K562 (cell line): ENCODE measurements around the gene ADK. TPM values are rescaled to one million over a fixed set of nuclear protein-coding genes. Genes with fewer than 3 reads are reported as not detected.

Experiments used
- ATAC-seq: fragments of 200-7000 bp; cut with Tn5 transposase; 3 replicates; pipeline ENCODE4 v1.9.1; 2020; ENCODE audit warnings: moderate library complexity
- BruUV-seq: library from RNA; stranded (reverse); fragments of 400-500 nt; replicated peaks from 2 replicates; lab custom pipeline; 2021; lab: Mats Ljungman, UMichigan
- CTCF ChIA-PET: fragments of 300-600 bp; formaldehyde crosslinking; extraction: SDS; loops from one replicate; lab custom pipeline; 2021; ENCODE audit warnings: low intra/inter-chr PET ratio; lab: Yijun Ruan, JAX
- POLR2A ChIA-PET: fragments of 300-600, 350-650 bp; sonication (Branson Sonifier 250); formaldehyde crosslinking; extraction: SDS; loops from one replicate; lab custom pipeline; 2021; ENCODE audit warnings: antibody characterized with exemption, inconsistent platforms; lab: Yijun Ruan, JAX
- DNase-seq, 4 experiments: peaks; one replicate each; pipeline versions ENCODE4 v3.0.0 to v3.0.0-alpha.2; 2011 to 2018; ENCODE audit warnings: low spot score in 3 of 4, mixed read lengths in 3 of 4; ENCODE audit errors: extremely low read depth in 1 of 4
- FAIRE-seq: peaks from 2 replicates; lab custom pipeline; 2011; peaks lifted over from hg19 to GRCh38; lab: Jason Lieb, UNC
- H2AFZ ChIP-seq: 2 replicates; pipeline ENCODE4 v1.6.0; 2011; ENCODE audit warnings: low read depth, low read length, control low read depth, inconsistent platforms
- H3K27ac ChIP-seq: fragments of 200-600 bp; 3 replicates; pipeline ENCODE4 v1.8.0; 2011; ENCODE audit warnings: low read depth, mild to moderate bottlenecking, control low read depth, inconsistent platforms, low read length, moderate library complexity, mixed read lengths; ENCODE audit errors: extremely low read depth
- H3K27me3 ChIP-seq, 2 experiments: fragments of 300-600 bp in 1 of 2; 2 replicates in 1 of 2; 3 replicates in 1 of 2; pipeline versions ENCODE4 v1.6.0 to v1.8.0; 2011; ENCODE audit warnings: inconsistent platforms in 2 of 2, low read length in 2 of 2, mild to moderate bottlenecking in 1 of 2, mixed read lengths in 1 of 2, moderate library complexity in 1 of 2; ENCODE audit not compliant: control insufficient read depth in 2 of 2, insufficient read depth in 2 of 2
- H3K36me3 ChIP-seq: fragments of 300-600 bp; 3 replicates; pipeline ENCODE4 v1.8.0; 2011; ENCODE audit warnings: mild to moderate bottlenecking, low read length, inconsistent platforms; ENCODE audit not compliant: control insufficient read depth, insufficient read depth
- H3K4me1 ChIP-seq, 2 experiments: fragments of 200-600 bp in 1 of 2; replicated peaks in 1 of 2; 2 replicates in 1 of 2; 3 replicates in 1 of 2; pipeline versions ENCODE4 v1.5.1 to v1.8.0; 2011; ENCODE audit warnings: inconsistent platforms in 2 of 2, low read length in 2 of 2, mild to moderate bottlenecking in 1 of 2, mixed read lengths in 1 of 2, moderate library complexity in 1 of 2; ENCODE audit not compliant: control insufficient read depth in 2 of 2, insufficient read depth in 2 of 2
- H3K4me2 ChIP-seq: 2 replicates; pipeline ENCODE4 v1.6.1; 2011; ENCODE audit warnings: low read length, control low read depth, inconsistent platforms, mixed read lengths; ENCODE audit not compliant: insufficient read depth
- H3K4me3 ChIP-seq: fragments of 200-600 bp; sonication (generic), shearing (Covaris generic); 2 replicates; pipeline ENCODE4 v1.5.1; 2016; ENCODE audit warnings: control low read depth, inconsistent platforms
- H3K79me2 ChIP-seq: fragments of 200-600 bp; 3 replicates; pipeline ENCODE4 v1.8.0; 2011; ENCODE audit warnings: low read length, inconsistent platforms; ENCODE audit not compliant: control insufficient read depth, insufficient read depth
- H3K9ac ChIP-seq, 2 experiments: 2 replicates each; pipeline versions ENCODE4 v1.6.0 to v1.6.1; 2011; ENCODE audit warnings: low read depth in 2 of 2, low read length in 2 of 2, control low read depth in 1 of 2, inconsistent platforms in 1 of 2, mild to moderate bottlenecking in 1 of 2, mixed read lengths in 1 of 2; ENCODE audit not compliant: insufficient read depth in 1 of 2
- H3K9me1 ChIP-seq: one replicate; pipeline ENCODE4 v1.6.0; 2011; ENCODE audit warnings: inconsistent platforms, mild to moderate bottlenecking, low read length, moderate library complexity; ENCODE audit not compliant: control insufficient read depth, insufficient read depth
- H3K9me3 ChIP-seq: replicated peaks from 2 replicates; pipeline ENCODE4 v1.5.1; 2011; ENCODE audit warnings: low read depth, low read length, inconsistent platforms; ENCODE audit not compliant: control insufficient read depth, insufficient read depth
- H4K20me1 ChIP-seq: replicated peaks from 2 replicates; pipeline ENCODE4 v1.6.1; 2011; ENCODE audit warnings: low read length, inconsistent platforms, mixed read lengths; ENCODE audit not compliant: control insufficient read depth, insufficient read depth
- BMI1 ChIP-seq: fragments of 150-350 bp; IDR thresholded peaks from 2 replicates; pipeline ENCODE4 v1.6.1; 2014; ENCODE audit warnings: low read length
- CCNT2 ChIP-seq: IDR thresholded peaks from 2 replicates; pipeline ENCODE4 v1.6.1; 2011; ENCODE audit warnings: borderline replicate concordance, low read depth, mild to moderate bottlenecking, moderate library complexity, mixed read lengths, low read length; ENCODE audit not compliant: insufficient read length; ENCODE audit errors: extremely low read depth
- CEBPB ChIP-seq: fragments of 450-650 bp; IDR thresholded peaks from 2 replicates; pipeline ENCODE4 v1.6.1; 2016; ENCODE audit warnings: missing genetic modification characterization, missing compliant biosample characterization
- CEBPG ChIP-seq, 3 experiments: fragments of 200-800 bp in 1 of 3; sonication (Bioruptor generic) in 1 of 3; sonication (generic) in 1 of 3; formaldehyde crosslinking in 1 of 3; IDR thresholded peaks in 2 of 3; conservative IDR thresholded peaks in 1 of 3; 2 replicates each; pipeline versions ENCODE4 v1.6.1 to v1.8.0; 2016 to 2022; ENCODE audit warnings: missing compliant biosample characterization in 2 of 3, missing genetic modification characterization in 2 of 3, mild to moderate bottlenecking in 1 of 3, missing genetic modification reagents in 1 of 3
- MECOM ChIP-seq: fragments of 250-450 bp; sonication (Bioruptor Pico); IDR thresholded peaks from 2 replicates; pipeline ENCODE4 v1.8.0; 2022; ENCODE audit warnings: inconsistent platforms
- MYC ChIP-seq, 2 experiments: fragments of 250-450 bp in 1 of 2; sonication (Bioruptor Pico) in 1 of 2; IDR thresholded peaks; 2 replicates each; pipeline versions ENCODE4 v1.5.1 to v1.6.1; 2012 to 2021; ENCODE audit warnings: low read depth in 2 of 2, borderline replicate concordance in 1 of 2, improper control_type of control experiment in 1 of 2, low read length in 1 of 2, mild to moderate bottlenecking in 1 of 2, moderate library complexity in 1 of 2
- NFYB ChIP-seq: IDR thresholded peaks from 2 replicates; pipeline ENCODE4 v1.6.1; 2011; ENCODE audit warnings: mild to moderate bottlenecking, moderate library complexity; ENCODE audit not compliant: insufficient read length; ENCODE audit errors: extremely low read depth
- NR3C1 ChIP-seq: sonication (generic); formaldehyde crosslinking; IDR thresholded peaks from 2 replicates; pipeline ENCODE4 v1.8.1; 2022; ENCODE audit warnings: missing genetic modification reagents
- NR4A1 ChIP-seq, 2 experiments: fragments of 250-450 bp in 1 of 2; fragments of 450-650 bp in 1 of 2; sonication (Bioruptor Pico) in 1 of 2; IDR thresholded peaks; 2 replicates each; pipeline versions ENCODE4 v1.4.0 to v1.6.1; 2016 to 2020; ENCODE audit warnings: mild to moderate bottlenecking in 2 of 2, missing compliant biosample characterization in 1 of 2, missing genetic modification characterization in 1 of 2, moderate library complexity in 1 of 2
- RBM34 ChIP-seq: fragments of 200-400 bp; formaldehyde crosslinking; IDR thresholded peaks from 2 replicates; pipeline ENCODE4 v1.6.1; 2018; ENCODE audit warnings: low read length, borderline replicate concordance; ENCODE audit not compliant: insufficient read depth
- SETDB1 ChIP-seq: IDR thresholded peaks from one replicate; pipeline ENCODE4 v1.6.1; 2012; ENCODE audit warnings: low read length, control low read depth, inconsistent platforms
- STAT5A ChIP-seq: IDR thresholded peaks from 2 replicates; pipeline ENCODE4 v1.6.1; 2012; ENCODE audit warnings: low read length, inconsistent platforms, borderline replicate concordance
- THRAP3 ChIP-seq: fragments of 450-650 bp; IDR thresholded peaks from 2 replicates; pipeline ENCODE4 v1.6.1; 2016; ENCODE audit warnings: mild to moderate bottlenecking, inconsistent platforms, borderline replicate concordance
- ZFX ChIP-seq: sonication (generic); formaldehyde crosslinking; IDR thresholded peaks from 2 replicates; pipeline ENCODE4 v1.8.0; 2022; ENCODE audit warnings: mild to moderate bottlenecking, missing genetic modification reagents, moderate library complexity
- ZNF408 ChIP-seq: fragments of 250-450 bp; sonication (Bioruptor Pico); IDR thresholded peaks from 2 replicates; pipeline ENCODE4 v1.4.0; 2020; ENCODE audit warnings: low read depth, mild to moderate bottlenecking, moderate library complexity
- ZNF785 ChIP-seq: fragments of 250-450 bp; sonication (Bioruptor Pico); IDR thresholded peaks from 2 replicates; pipeline ENCODE4 v1.4.0; 2020; ENCODE audit warnings: mild to moderate bottlenecking
- ZNF79 ChIP-seq: fragments of 250-450 bp; sonication (Bioruptor Pico); IDR thresholded peaks from 2 replicates; pipeline ENCODE4 v1.4.0; 2020; ENCODE audit warnings: low read depth, mild to moderate bottlenecking, moderate library complexity
- WGBS: fragments of 100-300 bp; shearing (Covaris generic); methylation state at CpG from one replicate; pipeline ENCODE4 v1.1.6; 2016; ENCODE audit warnings: low coverage, mixed read lengths; ENCODE audit not compliant: insufficient coverage; ENCODE audit errors: missing lambda C conversion rate; 5-methylcytosine and 5-hydroxymethylcytosine counted together
- in situ Hi-C: fragments of 300-500 bp; cut with MboI; formaldehyde crosslinking; loops from 4 replicates; pipeline ENCODE4 v1.15.0; 2018; ENCODE audit warnings: inconsistent platforms, mixed read lengths
- intact Hi-C: fragments of 100-400 bp; cut with micrococcal nuclease; formaldehyde crosslinking; loops from 2 replicates; pipeline ENCODE4 v1.14.2; 2022
- polyA plus RNA-seq, 8 experiments: library from polyadenylated mRNA; depleted of rRNA in 4 of 8; stranded (reverse) in 5 of 8; unstranded in 3 of 8; fragments of >200 nt; fragmentation: Nextera tagmentation in 2 of 8; fragmentation: Illumina TruSeq in 1 of 8; extraction: Ambion mirVana in 2 of 8; extraction: Trizol in 1 of 8; gene quantifications; 2 replicates each; pipeline versions ENCODE4 v1.2.1 to v1.2.3, GENCODE V29; 2011 to 2014; ENCODE audit warnings: inconsistent platforms in 1 of 8, missing spikeins in 1 of 8
- total RNA-seq, 7 experiments: library from RNA; depleted of rRNA in 6 of 7; stranded (reverse); fragments of >200 nt in 6 of 7; fragmentation: Illumina TruSeq in 2 of 7; extraction: Trizol in 2 of 7; gene quantifications; 2 replicates each; pipeline versions ENCODE4 v1.2.1 to v1.2.3, GENCODE V29; 2011 to 2021; ENCODE audit warnings: low replicate concordance in 1 of 7
- TF ChIP-seq, protein P1 (sequence below): sonication (generic); formaldehyde crosslinking; IDR thresholded peaks from 2 replicates; pipeline ENCODE4 v1.8.0; 2022; ENCODE audit warnings: mild to moderate bottlenecking, low read depth, missing genetic modification reagents
- TF ChIP-seq, protein P2 (sequence below), 2 experiments: IDR thresholded peaks in 1 of 2; conservative IDR thresholded peaks in 1 of 2; 2 replicates each; pipeline ENCODE4 v1.6.1; 2016; ENCODE audit warnings: low read depth in 2 of 2, mild to moderate bottlenecking in 1 of 2, missing compliant biosample characterization in 1 of 2, missing genetic modification characterization in 1 of 2, moderate library complexity in 1 of 2

Gene ADK
- total and polyA plus RNA-seq, 9 of the 15 experiments (the other 6 are each of a cell fraction or from before 2014, with no cell fraction given) = 54.2 to 97.8 (median 73.6) TPM

DNA sequence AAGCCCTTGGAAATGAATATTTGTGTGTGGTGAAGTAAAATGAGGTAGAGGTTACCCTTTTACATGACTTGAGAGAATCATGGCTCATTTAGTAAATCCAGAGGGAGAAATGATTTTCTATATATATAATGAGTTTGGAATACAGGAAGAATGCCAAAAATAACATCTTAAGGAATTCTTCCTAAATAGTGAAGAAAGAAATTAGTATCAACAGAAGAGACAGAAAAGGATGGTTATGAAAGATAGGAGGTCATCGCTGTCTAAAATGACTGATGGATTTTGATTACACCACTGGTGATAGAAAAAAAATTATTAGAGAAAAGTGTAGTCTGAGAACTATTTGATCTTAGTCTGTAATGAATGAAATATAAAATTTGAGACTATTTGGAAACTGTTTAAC is 283.0 kb downstream of the ADK start:
- Histone ChIP-seq H3K9me1 (no peaks in the 10 kb centered on the region), H3K27me3 (no peaks in the 10 kb centered on the region), H2AFZ (no peak overlapping the region), H3K79me2 (no peaks in the 10 kb centered on the region), H3K36me3 (no peaks in the 10 kb centered on the region), H4K20me1 (no peaks in the 10 kb centered on the region), H3K4me2 (no peak overlapping the region), H3K9me3 (no peaks in the 10 kb centered on the region), H3K4me1 (peaks cover 0 to 4% of the 10 kb centered on the region in 2 experiments; a peak in 3 of 5 replicates), H3K4me3 (no peak overlapping the region), H3K9ac (no peak overlapping the region), H3K27ac (no peak overlapping the region)
- no peak for DNase-seq
- WGBS = 61% methylated on average over 1 of the region's 1 CpG
- ChIA-PET POLR2A (interaction anchor here (1.0 kb wide), 1 partner anchor 8 kb away, joined by 3 read pairs; no protein-coding TSS in a partner anchor), CTCF (no interaction called here)
- in situ Hi-C loops (no loop called here), intact Hi-C loops (no loop called here)
- no peak for ATAC-seq
- FAIRE-seq = no peak
- no TSS peak for BruUV-seq
- TF ChIP-seq NR3C1 = no peak
- TF ChIP-seq MYC (IDR thresholded peaks at IDR 0.05; ENCODE audit: low read depth, low read length) = no peak
- no peak for TF ChIP-seq MYC (CRISPR knock-in tag; IDR thresholded peaks at IDR 0.05; ENCODE audit: borderline replicate concordance, low read depth)
- peak; percentile 80; the same call in 1 of the 2 replicates for TF ChIP-seq MECOM
- TF ChIP-seq THRAP3 = no peak
- TF ChIP-seq STAT5A = no peak
- no peak for TF ChIP-seq ZNF785 (CRISPR knock-in tag)
- TF ChIP-seq, protein P1, sequence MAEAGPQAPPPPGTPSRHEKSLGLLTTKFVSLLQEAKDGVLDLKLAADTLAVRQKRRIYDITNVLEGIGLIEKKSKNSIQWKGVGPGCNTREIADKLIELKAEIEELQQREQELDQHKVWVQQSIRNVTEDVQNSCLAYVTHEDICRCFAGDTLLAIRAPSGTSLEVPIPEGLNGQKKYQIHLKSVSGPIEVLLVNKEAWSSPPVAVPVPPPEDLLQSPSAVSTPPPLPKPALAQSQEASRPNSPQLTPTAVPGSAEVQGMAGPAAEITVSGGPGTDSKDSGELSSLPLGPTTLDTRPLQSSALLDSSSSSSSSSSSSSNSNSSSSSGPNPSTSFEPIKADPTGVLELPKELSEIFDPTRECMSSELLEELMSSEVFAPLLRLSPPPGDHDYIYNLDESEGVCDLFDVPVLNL (CRISPR knock-in tag) = no peak
- no peak for TF ChIP-seq CCNT2
- no peak for TF ChIP-seq NR4A1 (CRISPR knock-in tag; IDR thresholded peaks at IDR 0.05)
- no peak for TF ChIP-seq NR4A1 (tag; IDR thresholded peaks at IDR 0.05)
- TF ChIP-seq ZNF408 (CRISPR knock-in tag) = no peak
- no peak for TF ChIP-seq ZNF79 (CRISPR knock-in tag)
- TF ChIP-seq, protein P2, sequence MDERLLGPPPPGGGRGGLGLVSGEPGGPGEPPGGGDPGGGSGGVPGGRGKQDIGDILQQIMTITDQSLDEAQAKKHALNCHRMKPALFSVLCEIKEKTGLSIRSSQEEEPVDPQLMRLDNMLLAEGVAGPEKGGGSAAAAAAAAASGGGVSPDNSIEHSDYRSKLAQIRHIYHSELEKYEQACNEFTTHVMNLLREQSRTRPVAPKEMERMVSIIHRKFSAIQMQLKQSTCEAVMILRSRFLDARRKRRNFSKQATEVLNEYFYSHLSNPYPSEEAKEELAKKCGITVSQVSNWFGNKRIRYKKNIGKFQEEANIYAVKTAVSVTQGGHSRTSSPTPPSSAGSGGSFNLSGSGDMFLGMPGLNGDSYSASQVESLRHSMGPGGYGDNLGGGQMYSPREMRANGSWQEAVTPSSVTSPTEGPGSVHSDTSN (CRISPR knock-in tag; IDR thresholded peaks at IDR 0.05; ENCODE audit: low read depth) = no peak
- TF ChIP-seq, protein P2 (tag; conservative IDR thresholded peaks at IDR 0.05; ENCODE audit: low read depth) = peak; percentile 34; the same call in 1 of the 2 replicates
- no peak for TF ChIP-seq SETDB1
- no peak for TF ChIP-seq RBM34
- no peak for TF ChIP-seq CEBPB (tag)
- TF ChIP-seq NFYB = no peak
- TF ChIP-seq BMI1 = no peak
- no peak for TF ChIP-seq ZFX (CRISPR knock-in tag)
- no peak for TF ChIP-seq CEBPG (CRISPR knock-in tag; IDR thresholded peaks at IDR 0.05)
- no peak for TF ChIP-seq CEBPG (tag; conservative IDR thresholded peaks at IDR 0.05 in 1 of 2, IDR thresholded peaks at IDR 0.05 in 1 of 2)
